Activated CD4-positive, alpha-beta T cell treated with anti-CD3 and anti-CD28 coated beads for 36 hours (primary cell): ENCODE measurements around the gene PTPN9. TPM values are rescaled to one million over a fixed set of nuclear protein-coding genes. Genes with fewer than 3 reads are reported as not detected.
A peak's percentile ranks its signal among the peaks of the same experiment; 100 is the strongest.
"Not testable (repeated sequence)": the region's sequence is repeated elsewhere in the genome, so short reads cannot be mapped to it uniquely, and the experiment has no call there.

Experiments
- ATAC-seq: fragments of 200-7000 bp; cut with Tn5 transposase; one replicate; pipeline ENCODE4 v1.10.0; 2021; ENCODE audit warnings: mild to moderate bottlenecking, moderate library complexity
- CTCF ChIA-PET: fragments of 350-600 bp; sonication (Branson Sonifier 250); formaldehyde crosslinking; loops from one replicate; lab custom pipeline; 2021; ENCODE audit warnings: antibody characterized with exemption; lab: Charles Lee
- POLR2A ChIA-PET: fragments of 350-600 bp; sonication (Branson Sonifier 250); formaldehyde crosslinking; loops from one replicate; lab custom pipeline; 2021; ENCODE audit warnings: antibody characterized with exemption, inconsistent platforms; lab: Charles Lee
- DNase-seq: peaks from one replicate; pipeline ENCODE4 v3.0.0-alpha.2; 2020
- H3K27ac Mint-ChIP-seq: one replicate; pipeline ENCODE4 v1.8.0; 2021; ENCODE audit warnings: mixed read lengths
- H3K27me3 Mint-ChIP-seq: one replicate; pipeline ENCODE4 v1.8.0; 2021; ENCODE audit warnings: mixed read lengths
- H3K36me3 Mint-ChIP-seq: one replicate; pipeline ENCODE4 v1.8.0; 2021; ENCODE audit warnings: low read depth, mixed read lengths
- H3K4me1 Mint-ChIP-seq: one replicate; pipeline ENCODE4 v1.8.0; 2021; ENCODE audit warnings: mixed read lengths
- H3K4me3 Mint-ChIP-seq: one replicate; pipeline ENCODE4 v1.8.0; 2021; ENCODE audit warnings: mild to moderate bottlenecking, moderate library complexity, mixed read lengths
- H3K9me3 Mint-ChIP-seq: one replicate; pipeline ENCODE4 v1.8.0; 2021; ENCODE audit warnings: low read depth, mixed read lengths
- intact Hi-C, 2 experiments: fragments of 100-400 bp; cut with DNase I in 1 of 2; cut with micrococcal nuclease in 1 of 2; formaldehyde crosslinking; loops; one replicate each; pipeline versions ENCODE4 v1.14.2 to v1.15.1; 2022 to 2024; cut with DNase I, micrococcal nuclease
- total RNA-seq, 2 experiments: library from RNA; stranded (reverse); gene quantifications; one replicate each; pipeline ENCODE4 v1.2.3, GENCODE V29; 2021

PTPN9 gene
- total RNA-seq, 2 experiments from 2014 or later = 15.0 to 16.5 TPM

GRCh38 chr15:75554717-75555116 lies 24.4 kb downstream of the PTPN9 start:
- no peak for ATAC-seq
- no peak overlapping the region for H3K27ac Mint-ChIP-seq
- intact Hi-C loops = no loop called here

DNA sequence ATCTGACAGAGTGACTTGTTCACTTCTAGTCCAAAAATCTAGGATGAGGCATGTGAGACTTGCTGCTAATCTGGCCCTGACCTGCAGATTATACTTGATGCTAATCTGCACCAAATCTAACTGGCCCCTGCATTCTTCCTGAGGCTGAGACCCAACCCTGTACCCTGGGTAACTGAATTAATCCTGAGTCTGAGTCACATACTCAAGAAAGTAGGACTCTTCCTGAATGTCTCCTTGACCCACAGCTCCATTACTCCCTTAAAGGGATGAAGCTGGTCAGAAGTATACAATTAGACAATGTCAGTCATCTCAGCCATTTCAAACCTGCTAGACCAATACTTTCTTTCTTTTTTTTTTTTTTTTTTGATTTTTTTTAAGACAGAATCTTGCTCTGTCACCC lies 25.5 kb downstream of the PTPN9 start:
- Mint-ChIP-seq H3K4me3 (no peak overlapping the region), H3K36me3 (no peaks in the 10 kb centered on the region), H3K4me1 (no peaks in the 10 kb centered on the region), H3K9me3 (no peaks in the 10 kb centered on the region), H3K27me3 (no peaks in the 10 kb centered on the region), H3K27ac (no peak overlapping the region)
- ChIA-PET POLR2A (interaction anchor here (0.5 kb wide), 1 partner anchor 67 kb away, joined by 4 read pairs; no protein-coding TSS in a partner anchor), CTCF (no interaction called here)
- no peak for ATAC-seq
- no peak for DNase-seq
- intact Hi-C loops = no loop called here

More at GRCh38 chr15:75554717-75555116, 24.4 kb downstream of the PTPN9 start:
- DNase-seq = no peak
- Mint-ChIP-seq H3K4me1 (no peaks in the 10 kb centered on the region), H3K36me3 (peaks cover 3% of the 10 kb centered on the region), H3K4me3 (no peak overlapping the region), H3K9me3 (no peaks in the 10 kb centered on the region), H3K27me3 (no peaks in the 10 kb centered on the region)
- CTCF ChIA-PET = interaction anchor here (1.5 kb wide), 1 partner anchor 133 kb away, joined by 3 read pairs; no protein-coding TSS in a partner anchor
- POLR2A ChIA-PET = no interaction called here

DNA sequence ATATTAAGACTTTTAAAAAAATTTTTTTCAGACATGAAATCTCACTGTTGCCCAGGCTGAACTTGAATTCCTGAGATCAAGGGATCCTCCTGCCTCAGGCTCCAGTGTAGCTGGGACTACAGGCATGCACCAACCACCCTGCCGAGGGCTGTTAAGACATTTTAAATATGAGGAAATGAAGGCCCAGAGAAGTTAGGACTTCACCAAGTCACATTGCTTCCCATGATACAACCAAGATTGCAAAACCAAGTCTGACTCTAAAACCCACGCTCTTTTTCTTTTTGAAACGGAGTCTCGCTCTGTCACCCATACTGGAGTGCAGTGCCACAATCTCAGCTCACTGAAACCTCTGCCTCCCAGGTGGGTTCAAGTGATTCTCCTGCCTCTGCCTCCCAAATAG lies 28.0 kb downstream of the PTPN9 start:
- intact Hi-C loops = no loop called here
- no peaks in the 10 kb centered on the region for H3K9me3 Mint-ChIP-seq
- H3K27ac Mint-ChIP-seq = no peak overlapping the region
- no peak for ATAC-seq
- no peaks in the 10 kb centered on the region for H3K4me1 Mint-ChIP-seq
- H3K4me3 Mint-ChIP-seq = no peak overlapping the region
- ChIA-PET CTCF (no interaction called here), POLR2A (no interaction called here)
- no peaks in the 10 kb centered on the region for H3K27me3 Mint-ChIP-seq
- no peak for DNase-seq
- no peaks in the 10 kb centered on the region for H3K36me3 Mint-ChIP-seq

DNA sequence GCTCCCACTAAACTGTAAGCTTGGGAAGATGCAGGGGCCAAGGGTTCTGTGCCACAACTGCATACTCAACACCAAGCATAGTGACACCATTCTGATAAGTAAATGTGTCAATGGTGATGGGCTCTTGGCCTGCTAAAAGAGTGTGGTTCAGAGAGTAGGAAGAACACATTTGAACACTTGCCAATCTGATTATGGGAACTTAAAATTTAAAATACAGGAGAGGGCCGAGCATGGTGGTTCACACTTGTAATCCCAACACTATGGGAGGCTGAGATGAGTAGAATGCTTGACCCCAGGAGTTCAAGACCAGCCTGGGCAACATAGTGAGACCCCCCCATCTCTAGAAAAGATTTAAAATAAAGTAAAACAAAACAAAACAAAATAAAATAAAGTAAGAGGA lies 34.1 kb downstream of the PTPN9 start:
- ChIA-PET POLR2A (no interaction called here), CTCF (interaction anchor here (0.6 to 1.1 kb wide), 4 partner anchors 16 to 141 kb away, joined by 3 read pairs; partner anchors contain the start of gene SIN3A)
- Mint-ChIP-seq H3K4me1 (peaks cover 12% of the 10 kb centered on the region), H3K27ac (no peak overlapping the region), H3K4me3 (no peak overlapping the region), H3K27me3 (no peaks in the 10 kb centered on the region), H3K9me3 (no peaks in the 10 kb centered on the region), H3K36me3 (no peaks in the 10 kb centered on the region)
- ATAC-seq = no peak
- intact Hi-C loops = loop anchor here in 1 of 2 experiments (10.0 kb wide), 1 partner anchor 60 kb away; no protein-coding TSS in a partner anchor
- DNase-seq = no peak

DNA sequence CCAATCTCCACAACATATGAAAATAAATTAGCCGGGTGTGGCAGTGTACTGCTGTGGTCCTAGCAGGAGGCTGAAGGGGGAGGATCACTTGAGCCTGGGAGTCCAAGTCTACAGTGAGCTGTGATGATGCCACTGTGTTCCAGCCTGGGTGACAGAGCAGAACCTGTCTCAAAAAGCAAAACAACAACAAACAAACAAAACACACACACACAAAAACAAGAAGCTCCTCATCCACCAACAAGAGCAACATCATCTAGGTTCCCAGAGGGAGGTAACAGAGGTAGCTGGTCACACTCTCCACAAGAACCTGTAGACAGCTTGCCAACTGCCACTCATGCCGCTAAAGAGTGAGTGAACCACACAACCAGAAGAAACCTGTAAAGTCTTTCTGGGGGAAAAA lies 34.8 kb downstream of the PTPN9 start:
- Mint-ChIP-seq H3K4me1 (peaks cover 12% of the 10 kb centered on the region), H3K27me3 (no peaks in the 10 kb centered on the region), H3K4me3 (no peak overlapping the region), H3K9me3 (no peaks in the 10 kb centered on the region), H3K36me3 (no peaks in the 10 kb centered on the region), H3K27ac (no peak overlapping the region)
- DNase-seq = no peak
- ATAC-seq = no peak
- intact Hi-C loops = loop anchor here in 1 of 2 experiments (5.0 to 10.0 kb wide), 2 partner anchors 60 to 1402 kb away; no protein-coding TSS in a partner anchor
- POLR2A ChIA-PET = no interaction called here
- CTCF ChIA-PET = interaction anchor here (0.6 to 1.7 kb wide), 5 partner anchors 17 to 140 kb away, joined by 3 to 5 read pairs (median 3); partner anchors contain the start of gene SIN3A

DNA sequence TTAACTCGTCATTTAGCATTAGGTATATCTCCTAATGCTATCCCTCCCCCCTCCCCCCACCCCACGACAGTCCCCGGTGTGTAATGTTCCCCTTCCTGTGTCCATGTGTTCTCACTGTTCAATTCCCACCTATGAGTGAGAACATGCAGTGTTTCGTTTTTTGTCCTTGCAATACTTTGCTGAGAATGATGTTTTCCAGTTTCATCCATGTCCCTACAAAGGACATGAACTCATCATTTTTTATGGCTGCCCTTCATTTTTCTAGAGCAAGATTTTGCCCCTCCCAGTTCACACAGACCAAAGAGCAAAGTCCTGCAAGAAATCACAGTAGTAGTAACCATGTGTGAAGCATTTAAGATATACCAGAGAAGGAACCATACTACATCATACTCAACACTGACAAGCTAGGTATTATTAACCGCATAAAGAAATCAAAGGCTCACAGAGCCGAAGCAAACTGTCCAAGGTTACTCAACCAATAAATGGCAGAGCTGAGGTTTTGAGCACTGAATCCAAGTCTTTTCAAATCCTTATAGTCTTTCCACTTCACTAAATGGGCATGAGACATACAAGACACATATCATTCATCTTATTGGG lies 36.1 kb downstream of the PTPN9 start:
- H3K4me1 Mint-ChIP-seq = peaks cover 12% of the 10 kb centered on the region
- DNase-seq, H3K4me3 Mint-ChIP-seq, H3K27me3 Mint-ChIP-seq, H3K27ac Mint-ChIP-seq, H3K36me3 Mint-ChIP-seq, H3K9me3 Mint-ChIP-seq, ATAC-seq, POLR2A ChIA-PET: not testable (repeated sequence)
- intact Hi-C loops = loop anchor here in 1 of 2 experiments (5.0 to 10.0 kb wide), 2 partner anchors 62 to 1401 kb away; no protein-coding TSS in a partner anchor
- CTCF ChIA-PET = interaction anchor here (0.5 to 1.7 kb wide), 2 partner anchors 30 to 235 kb away, joined by 3 to 5 read pairs; no protein-coding TSS in a partner anchor

DNA sequence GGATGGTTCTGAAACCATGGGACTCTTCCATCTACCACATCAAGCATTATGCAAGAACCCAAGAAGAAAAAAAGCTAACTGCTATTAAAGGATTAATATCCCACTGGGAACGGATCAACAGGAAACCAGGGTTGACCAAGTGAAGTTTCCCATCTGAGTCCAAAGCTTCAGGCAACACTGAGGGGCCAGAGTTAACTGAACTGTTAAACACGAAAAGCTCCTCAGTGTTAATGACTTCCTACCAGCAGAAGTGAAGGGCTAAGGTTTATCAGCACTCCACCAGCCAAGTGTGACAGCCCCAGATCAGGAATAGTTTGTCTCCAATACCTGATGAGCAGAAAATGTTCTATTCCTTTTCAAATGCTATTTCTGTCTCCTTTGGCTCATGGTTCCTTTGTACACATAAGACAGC lies 36.7 kb downstream of the PTPN9 start:
- H3K4me1 Mint-ChIP-seq = peaks cover 12% of the 10 kb centered on the region
- H3K36me3 Mint-ChIP-seq = peaks cover 4% of the 10 kb centered on the region
- no peak overlapping the region for H3K27ac Mint-ChIP-seq
- CTCF ChIA-PET = no interaction called here
- POLR2A ChIA-PET = no interaction called here
- no peak overlapping the region for H3K4me3 Mint-ChIP-seq
- no peaks in the 10 kb centered on the region for H3K9me3 Mint-ChIP-seq
- ATAC-seq (no peak), DNase-seq (no peak)
- no peaks in the 10 kb centered on the region for H3K27me3 Mint-ChIP-seq
- intact Hi-C loops = loop anchor here in 1 of 2 experiments (5.0 to 10.0 kb wide), 2 partner anchors 62 to 1400 kb away; no protein-coding TSS in a partner anchor

DNA sequence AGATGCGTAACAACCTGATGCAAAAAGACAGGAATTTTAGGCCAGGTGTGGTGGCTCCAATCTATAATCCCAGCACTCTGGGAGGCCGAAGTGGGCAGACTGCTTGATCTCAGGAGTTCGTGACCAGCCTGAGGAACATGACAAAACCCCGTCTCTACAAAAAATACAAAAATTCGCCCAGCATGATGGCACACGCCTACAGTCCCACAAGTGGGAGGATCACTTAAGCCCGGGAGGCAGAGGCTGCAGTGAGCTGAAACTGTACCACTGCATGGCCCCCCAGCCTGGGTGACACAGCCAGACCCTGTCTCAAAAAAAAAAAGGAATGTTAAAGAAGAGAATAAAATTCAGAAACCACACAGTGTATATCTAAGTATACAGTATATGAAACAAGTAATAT lies 40.7 kb downstream of the PTPN9 start:
- intact Hi-C loops = no loop called here
- no peak for DNase-seq
- ChIA-PET CTCF (interaction anchor here (0.9 kb wide), 1 partner anchor 230 kb away, joined by 3 read pairs; no protein-coding TSS in a partner anchor), POLR2A (no interaction called here)
- no peak for ATAC-seq
- H3K4me1 Mint-ChIP-seq = peaks cover 13% of the 10 kb centered on the region
- no peak overlapping the region for H3K4me3 Mint-ChIP-seq
- peaks cover 4% of the 10 kb centered on the region for H3K36me3 Mint-ChIP-seq
- no peaks in the 10 kb centered on the region for H3K9me3 Mint-ChIP-seq
- no peaks in the 10 kb centered on the region for H3K27me3 Mint-ChIP-seq
- no peak overlapping the region for H3K27ac Mint-ChIP-seq

- ATAC-seq = peak; percentile 57
- Mint-ChIP-seq H3K27ac (no peak overlapping the region), H3K4me3 (no peak overlapping the region)
Measured at GRCh38 chr15:75533945-75534344, 45.2 kb downstream of the PTPN9 start.

GRCh38 chr15:75532413-75533250 lies 46.5 kb downstream of the PTPN9 start:
- no peak for ATAC-seq
- Mint-ChIP-seq H3K9me3 (no peaks in the 10 kb centered on the region), H3K4me1 (peaks cover 18% of the 10 kb centered on the region), H3K27ac (no peak overlapping the region), H3K4me3 (no peak overlapping the region), H3K36me3 (no peaks in the 10 kb centered on the region), H3K27me3 (no peaks in the 10 kb centered on the region)
- intact Hi-C loops = no loop called here
- peak; percentile 7 for DNase-seq
- CTCF ChIA-PET = interaction anchor here (0.6 to 1.9 kb wide), 8 partner anchors 13 to 729 kb away, joined by 3 to 7 read pairs (median 4); no protein-coding TSS in a partner anchor
- POLR2A ChIA-PET = no interaction called here

More at GRCh38 chr15:75533945-75534344, 45.2 kb downstream of the PTPN9 start:
- CTCF ChIA-PET = no interaction called here
- no peaks in the 10 kb centered on the region for H3K27me3 Mint-ChIP-seq
- DNase-seq = no peak
- POLR2A ChIA-PET = no interaction called here
- peaks cover 4% of the 10 kb centered on the region for H3K36me3 Mint-ChIP-seq
- intact Hi-C loops = no loop called here
- peaks cover 18% of the 10 kb centered on the region for H3K4me1 Mint-ChIP-seq
- H3K9me3 Mint-ChIP-seq = no peaks in the 10 kb centered on the region

- H3K4me3 Mint-ChIP-seq = no peak overlapping the region
- POLR2A ChIA-PET = interaction anchor here (0.6 kb wide), 1 partner anchor 77 kb away, joined by 3 read pairs; no protein-coding TSS in a partner anchor
- H3K9me3 Mint-ChIP-seq = no peaks in the 10 kb centered on the region
- H3K4me1 Mint-ChIP-seq = peaks cover 18% of the 10 kb centered on the region
- peaks cover 2% of the 10 kb centered on the region for H3K36me3 Mint-ChIP-seq
- intact Hi-C loops = no loop called here
- no peak for ATAC-seq
- no peak for DNase-seq
- H3K27ac Mint-ChIP-seq = no peak overlapping the region
- no peaks in the 10 kb centered on the region for H3K27me3 Mint-ChIP-seq
- CTCF ChIA-PET = interaction anchor here (0.6 to 1.9 kb wide), 4 partner anchors 11 to 279 kb away, joined by 3 to 5 read pairs (median 3); no protein-coding TSS in a partner anchor
Measured at GRCh38 chr15:75531041-75531450, 48.1 kb downstream of the PTPN9 start.
